Fibroblast of villous mesenchyme (primary cell): ENCODE measurements around the gene IFFO2. TPM values are rescaled to one million over a fixed set of nuclear protein-coding genes. Genes with fewer than 3 reads are reported as not detected.

Source experiments
- DNase-seq: peaks from one replicate; pipeline ENCODE4 v3.0.0-alpha.2; 2010; ENCODE audit warnings: low read depth
- H3K4me3 ChIP-seq: 2 replicates; pipeline ENCODE4 v1.5.1; 2011; ENCODE audit warnings: low read depth, mild to moderate bottlenecking, low read length
- CTCF ChIP-seq: IDR thresholded peaks from 2 replicates; pipeline ENCODE4 v1.5.1; 2012; ENCODE audit warnings: low read depth, mild to moderate bottlenecking, low read length; ENCODE audit not compliant: insufficient read depth
- total RNA-seq: library from RNA; depleted of rRNA; stranded (reverse); fragments of >200 nt; gene quantifications from 2 replicates; pipeline ENCODE4 v1.2.3, GENCODE V29; 2012

The IFFO2 gene
- total RNA-seq, 1 donor: 11.2 TPM

DNA sequence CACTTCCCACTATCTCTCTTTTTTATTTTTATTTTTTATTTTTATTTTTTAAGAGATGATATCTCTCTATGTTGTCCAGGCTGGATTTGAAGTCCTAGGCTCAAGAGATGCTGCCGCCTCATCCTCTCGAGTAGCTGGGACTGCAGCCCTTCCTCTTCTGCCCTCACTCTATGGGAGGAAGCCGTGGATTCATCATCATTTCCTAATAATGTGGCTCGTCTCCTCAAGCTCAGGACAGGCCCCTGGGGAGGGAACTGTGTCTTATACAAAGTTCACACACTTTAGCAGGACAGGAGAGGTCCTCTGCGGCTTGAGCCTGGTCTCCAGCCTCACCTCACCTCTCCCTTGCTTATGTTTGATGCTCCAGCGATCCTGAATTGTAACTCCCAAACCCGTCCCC is 16.5 kb upstream of the IFFO2 start:
- H3K4me3 ChIP-seq: no peak overlapping the region
- TF ChIP-seq CTCF: no peak
- DNase-seq: no peak

- H3K4me3 ChIP-seq: no peak overlapping the region
- peak; percentile 32 for TF ChIP-seq CTCF
- DNase-seq: peak; percentile 43
These were observed 16.1 kb upstream of the IFFO2 start for GRCh38 chr1:18972531-18972930.

- DNase-seq: peak; percentile 23
- no peak overlapping the region for H3K4me3 ChIP-seq
- no peak for TF ChIP-seq CTCF
These were observed 14.3 kb upstream of the IFFO2 start for GRCh38 chr1:18970762-18971161.

DNA sequence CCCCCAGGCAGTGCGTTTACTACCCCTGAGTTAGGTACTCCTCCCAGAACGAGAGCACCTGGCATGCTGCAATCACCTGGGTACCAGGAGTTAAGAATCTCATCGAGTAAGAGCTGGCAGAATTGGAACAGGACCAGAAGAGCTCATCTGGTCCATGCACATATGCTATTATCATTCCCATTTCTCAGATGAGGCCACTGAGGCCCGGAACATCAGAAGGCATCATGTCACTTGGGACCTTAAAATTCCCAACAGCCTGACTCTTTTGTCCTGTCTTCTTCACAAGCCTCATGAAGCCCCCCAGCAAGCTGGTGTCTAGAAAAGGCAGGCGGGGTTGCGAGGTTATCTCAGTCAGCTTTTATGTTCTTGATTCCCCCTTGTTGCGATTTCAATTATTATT is 13.9 kb upstream of the IFFO2 start:
- DNase-seq: no peak
- H3K4me3 ChIP-seq: no peak overlapping the region
- no peak for TF ChIP-seq CTCF

- H3K4me3 ChIP-seq: no peak overlapping the region
- TF ChIP-seq CTCF: no peak
- DNase-seq: no peak
These were observed 10.7 kb upstream of the IFFO2 start for GRCh38 chr1:18967066-18967690.

- DNase-seq: peak; percentile 33
- no peak for TF ChIP-seq CTCF
- H3K4me3 ChIP-seq: no peak overlapping the region
These were observed 9.0 kb upstream of the IFFO2 start for GRCh38 chr1:18965206-18966173.
